Progenitor cell of endocrine pancreas (in vitro differentiated cells): ENCODE measurements around the gene ANKRD30A. TPM values are rescaled to one million over a fixed set of nuclear protein-coding genes. Genes with fewer than 3 reads are reported as not detected.

Experiments
- DNase-seq: peaks from one replicate; pipeline ENCODE4 v3.0.0; 2021; ENCODE audit warnings: low spot score; ENCODE audit not compliant: unreplicated experiment
- H3K27ac Mint-ChIP-seq: 2 replicates; pipeline ENCODE4 v1.8.0; 2021; ENCODE audit warnings: mild to moderate bottlenecking, moderate library complexity, mixed read lengths
- H3K27me3 Mint-ChIP-seq: 2 replicates; pipeline ENCODE4 v1.8.0; 2021; ENCODE audit warnings: mixed read lengths
- H3K36me3 Mint-ChIP-seq: 2 replicates; pipeline ENCODE4 v1.8.0; 2022; ENCODE audit warnings: mixed read lengths; ENCODE audit not compliant: insufficient read depth
- H3K4me1 Mint-ChIP-seq: 2 replicates; pipeline ENCODE4 v1.8.0; 2021; ENCODE audit warnings: low read depth, mixed read lengths
- H3K4me3 Mint-ChIP-seq: 2 replicates; pipeline ENCODE4 v1.8.0; 2021; ENCODE audit warnings: low read depth, mild to moderate bottlenecking, moderate library complexity, mixed read lengths
- H3K9me3 Mint-ChIP-seq: 2 replicates; pipeline ENCODE4 v1.8.0; 2021; ENCODE audit warnings: low read depth, mixed read lengths
- total RNA-seq: library from RNA; stranded (reverse); gene quantifications from 2 replicates; pipeline ENCODE4 v1.2.1, GENCODE V29; 2021
- TF ChIP-seq, protein P1 (sequence below): fragments of 200-600 bp; sonication (generic); IDR thresholded peaks from one replicate; pipeline ENCODE4 v1.5.0; 2021; ENCODE audit warnings: antibody characterized with exemption, mild to moderate bottlenecking; ENCODE audit not compliant: unreplicated experiment

ANKRD30A gene
- total RNA-seq, 1 donor from 2014 or later = not detected

DNA sequence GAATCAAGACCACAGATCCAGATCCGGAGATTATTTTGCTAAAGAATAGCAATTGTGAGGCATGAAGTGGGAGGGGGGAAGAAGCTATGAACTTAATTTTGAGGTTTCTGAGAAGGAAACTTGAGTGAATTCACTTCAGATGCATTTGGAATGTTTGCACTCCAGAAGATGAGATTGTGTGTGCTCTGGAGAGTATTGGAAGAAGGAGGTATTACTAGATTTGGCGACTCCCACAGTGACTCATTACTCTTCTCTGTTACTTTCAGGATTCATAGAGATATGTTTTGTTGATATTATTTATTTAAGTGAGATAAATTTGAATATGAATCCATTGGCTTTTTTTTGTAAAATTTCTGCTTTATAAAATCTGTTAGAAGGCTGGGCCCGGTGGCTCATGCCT lies 80.7 kb downstream of the ANKRD30A start:
- H3K9me3 Mint-ChIP-seq = peaks cover 49% of the 10 kb centered on the region
- no peak overlapping the region for H3K27ac Mint-ChIP-seq
- no peaks in the 10 kb centered on the region for H3K27me3 Mint-ChIP-seq
- DNase-seq = no peak
- peaks cover 2% of the 10 kb centered on the region for H3K36me3 Mint-ChIP-seq
- no peak overlapping the region for H3K4me3 Mint-ChIP-seq
- TF ChIP-seq, protein P1, sequence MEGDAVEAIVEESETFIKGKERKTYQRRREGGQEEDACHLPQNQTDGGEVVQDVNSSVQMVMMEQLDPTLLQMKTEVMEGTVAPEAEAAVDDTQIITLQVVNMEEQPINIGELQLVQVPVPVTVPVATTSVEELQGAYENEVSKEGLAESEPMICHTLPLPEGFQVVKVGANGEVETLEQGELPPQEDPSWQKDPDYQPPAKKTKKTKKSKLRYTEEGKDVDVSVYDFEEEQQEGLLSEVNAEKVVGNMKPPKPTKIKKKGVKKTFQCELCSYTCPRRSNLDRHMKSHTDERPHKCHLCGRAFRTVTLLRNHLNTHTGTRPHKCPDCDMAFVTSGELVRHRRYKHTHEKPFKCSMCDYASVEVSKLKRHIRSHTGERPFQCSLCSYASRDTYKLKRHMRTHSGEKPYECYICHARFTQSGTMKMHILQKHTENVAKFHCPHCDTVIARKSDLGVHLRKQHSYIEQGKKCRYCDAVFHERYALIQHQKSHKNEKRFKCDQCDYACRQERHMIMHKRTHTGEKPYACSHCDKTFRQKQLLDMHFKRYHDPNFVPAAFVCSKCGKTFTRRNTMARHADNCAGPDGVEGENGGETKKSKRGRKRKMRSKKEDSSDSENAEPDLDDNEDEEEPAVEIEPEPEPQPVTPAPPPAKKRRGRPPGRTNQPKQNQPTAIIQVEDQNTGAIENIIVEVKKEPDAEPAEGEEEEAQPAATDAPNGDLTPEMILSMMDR = no peak
- H3K4me1 Mint-ChIP-seq = no peaks in the 10 kb centered on the region

DNA sequence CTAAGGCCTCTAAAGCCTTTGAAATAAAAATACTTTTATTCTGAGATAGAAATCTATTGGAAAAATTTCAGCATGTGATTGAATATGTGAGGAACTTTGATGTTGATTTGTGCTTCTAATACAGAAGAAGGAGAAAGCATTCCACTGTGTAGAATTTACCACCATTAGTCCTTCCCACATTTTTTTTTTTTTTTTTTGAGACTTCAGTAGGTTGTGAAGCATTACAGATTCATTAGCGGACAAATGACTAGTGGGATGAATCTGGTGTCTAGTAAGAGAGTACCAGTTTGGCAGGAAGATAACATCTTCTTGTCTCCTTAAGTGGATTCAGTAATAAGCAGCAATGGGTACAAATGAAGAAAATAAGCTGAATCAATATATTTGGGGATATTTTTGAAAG lies 95.5 kb downstream of the ANKRD30A start:
- TF ChIP-seq, protein P1 = no peak
- Mint-ChIP-seq H3K4me1 (no peaks in the 10 kb centered on the region), H3K27me3 (no peaks in the 10 kb centered on the region), H3K36me3 (no peaks in the 10 kb centered on the region), H3K27ac (no peak overlapping the region), H3K9me3 (peaks cover 38% of the 10 kb centered on the region), H3K4me3 (no peak overlapping the region)
- DNase-seq = no peak

DNA sequence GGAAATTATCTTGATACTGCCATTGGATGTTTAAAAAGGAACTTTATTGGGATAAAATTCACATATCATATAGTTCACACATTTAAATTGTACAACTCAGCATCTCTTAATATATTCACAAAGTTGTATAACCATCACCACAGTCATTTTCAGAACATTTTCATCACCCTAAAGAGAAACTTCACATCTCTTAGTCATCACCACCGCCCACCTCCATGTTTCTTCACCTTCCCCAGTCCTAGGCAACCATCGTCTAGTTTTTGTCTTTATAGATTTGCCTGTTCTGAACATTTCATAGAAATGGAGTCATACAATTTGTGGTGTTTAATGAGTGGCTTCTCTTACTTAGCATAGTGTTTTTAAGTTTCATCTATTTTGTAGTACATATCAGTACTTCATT lies 96.6 kb downstream of the ANKRD30A start:
- no peak overlapping the region for H3K27ac Mint-ChIP-seq
- TF ChIP-seq, protein P1 = no peak
- H3K4me3 Mint-ChIP-seq = no peak overlapping the region
- DNase-seq = no peak
- H3K27me3 Mint-ChIP-seq = no peaks in the 10 kb centered on the region
- no peaks in the 10 kb centered on the region for H3K4me1 Mint-ChIP-seq
- no peaks in the 10 kb centered on the region for H3K36me3 Mint-ChIP-seq
- peaks cover 41% of the 10 kb centered on the region for H3K9me3 Mint-ChIP-seq

DNA sequence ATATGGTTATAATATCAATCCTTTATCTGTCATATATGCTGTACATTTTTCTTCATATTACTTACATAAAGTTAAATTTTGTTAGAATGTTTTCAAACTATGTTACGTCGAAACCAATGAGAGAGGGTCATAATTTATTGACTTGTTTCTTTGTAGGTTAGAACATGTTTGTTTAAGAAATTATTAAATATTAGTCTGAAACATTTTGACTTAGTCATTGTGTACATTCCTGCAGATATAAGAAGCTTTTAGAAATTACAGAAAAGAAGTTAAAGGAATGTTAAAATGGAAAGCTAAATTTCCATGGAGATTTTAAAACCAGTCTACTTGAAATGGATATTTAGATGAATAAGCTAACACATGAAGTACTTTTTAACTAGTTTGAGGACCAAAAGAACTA lies 99.8 kb downstream of the ANKRD30A start:
- TF ChIP-seq, protein P1 = no peak
- no peaks in the 10 kb centered on the region for H3K4me1 Mint-ChIP-seq
- no peaks in the 10 kb centered on the region for H3K27me3 Mint-ChIP-seq
- H3K4me3 Mint-ChIP-seq = no peak overlapping the region
- no peak overlapping the region for H3K27ac Mint-ChIP-seq
- no peaks in the 10 kb centered on the region for H3K36me3 Mint-ChIP-seq
- peaks cover 37% of the 10 kb centered on the region for H3K9me3 Mint-ChIP-seq
- no peak for DNase-seq

DNA sequence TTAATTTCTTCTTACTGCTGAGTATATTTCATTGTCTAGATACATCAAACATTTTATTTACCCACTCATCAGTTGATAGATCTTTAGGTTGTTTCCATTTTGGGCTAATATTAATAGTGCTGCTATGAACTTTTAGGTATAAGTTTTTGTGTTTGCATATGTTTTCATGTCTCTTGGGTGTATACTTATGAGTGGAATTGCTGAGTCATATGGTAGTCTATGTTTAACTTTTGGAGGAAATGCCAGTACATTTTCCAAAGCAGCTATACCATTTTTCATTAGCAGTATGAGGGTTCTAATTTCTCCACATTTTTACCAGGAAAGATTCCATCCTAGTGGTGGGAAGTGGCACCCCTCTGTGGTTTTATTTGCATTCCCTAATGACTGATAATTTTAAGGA lies 101.1 kb downstream of the ANKRD30A start:
- Mint-ChIP-seq H3K27ac (no peak overlapping the region), H3K4me3 (no peak overlapping the region), H3K36me3 (no peaks in the 10 kb centered on the region), H3K4me1 (no peaks in the 10 kb centered on the region), H3K27me3 (no peaks in the 10 kb centered on the region), H3K9me3 (peaks cover 33% of the 10 kb centered on the region)
- no peak for DNase-seq
- TF ChIP-seq, protein P1 = no peak

DNA sequence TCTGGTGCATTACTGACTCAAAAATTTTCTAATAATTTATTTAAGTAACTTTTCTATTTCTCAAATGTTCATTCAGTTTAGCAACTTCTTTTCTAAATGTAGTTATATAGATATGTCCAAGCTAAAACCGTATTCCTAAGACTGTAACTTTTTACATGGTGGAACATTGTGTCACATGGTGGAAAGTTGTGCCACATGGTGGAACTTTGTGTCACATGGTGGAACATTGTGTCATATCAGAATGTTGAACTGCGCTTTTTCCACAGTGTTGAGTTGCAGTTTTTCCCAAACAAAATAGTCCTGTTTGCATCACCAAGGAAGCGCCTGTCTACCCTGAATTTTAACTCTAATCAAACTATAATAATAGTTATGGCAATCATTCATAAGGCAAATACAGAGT lies 109.3 kb downstream of the ANKRD30A start:
- no peaks in the 10 kb centered on the region for H3K27me3 Mint-ChIP-seq
- H3K4me3 Mint-ChIP-seq = no peak overlapping the region

More for the DNA sequence above, 109.3 kb downstream of the ANKRD30A start:
- Mint-ChIP-seq H3K4me1 (no peaks in the 10 kb centered on the region), H3K9me3 (peaks cover 39% of the 10 kb centered on the region), H3K36me3 (no peaks in the 10 kb centered on the region), H3K27ac (no peak overlapping the region)
- TF ChIP-seq, protein P1 = no peak
- DNase-seq = no peak
